B cell (primary cell): ENCODE data around the gene SOX18.

Experiments used
- EZH2 ChIP-seq: IDR thresholded peaks from 2 replicates; pipeline ENCODE4 v1.6.1; 2012; ENCODE audit warnings: borderline replicate concordance, low read depth, mild to moderate bottlenecking, moderate library complexity, low read length; ENCODE audit not compliant: insufficient read depth, poor library complexity, severe bottlenecking
- TF ChIP-seq, protein P1 (sequence below): fragments of 200-600 bp; IDR thresholded peaks from one replicate; pipeline ENCODE4 v1.8.0; 2022; ENCODE audit warnings: antibody characterized with exemption, mild to moderate bottlenecking

DNA sequence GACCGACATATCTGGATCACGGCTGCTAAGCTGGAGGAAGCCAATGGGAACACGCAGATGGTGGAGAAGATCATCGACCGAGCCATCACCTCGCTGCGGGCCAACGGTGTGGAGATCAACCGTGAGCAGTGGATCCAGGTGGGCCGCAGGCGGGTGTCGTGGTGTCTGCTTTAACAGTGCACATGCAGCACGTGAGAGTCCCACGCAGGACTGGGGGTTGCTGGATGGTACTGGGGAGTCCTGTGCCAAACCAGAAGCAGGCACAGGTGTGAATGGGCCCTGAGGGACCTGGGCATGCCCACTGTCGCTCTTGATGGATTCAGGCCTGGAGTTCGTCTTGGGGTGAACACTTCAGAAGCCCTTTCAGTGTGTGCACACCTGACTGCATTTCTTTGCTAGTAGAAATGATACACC lies 38.1 kb downstream of the SOX18 start:
- TF ChIP-seq, protein P1, sequence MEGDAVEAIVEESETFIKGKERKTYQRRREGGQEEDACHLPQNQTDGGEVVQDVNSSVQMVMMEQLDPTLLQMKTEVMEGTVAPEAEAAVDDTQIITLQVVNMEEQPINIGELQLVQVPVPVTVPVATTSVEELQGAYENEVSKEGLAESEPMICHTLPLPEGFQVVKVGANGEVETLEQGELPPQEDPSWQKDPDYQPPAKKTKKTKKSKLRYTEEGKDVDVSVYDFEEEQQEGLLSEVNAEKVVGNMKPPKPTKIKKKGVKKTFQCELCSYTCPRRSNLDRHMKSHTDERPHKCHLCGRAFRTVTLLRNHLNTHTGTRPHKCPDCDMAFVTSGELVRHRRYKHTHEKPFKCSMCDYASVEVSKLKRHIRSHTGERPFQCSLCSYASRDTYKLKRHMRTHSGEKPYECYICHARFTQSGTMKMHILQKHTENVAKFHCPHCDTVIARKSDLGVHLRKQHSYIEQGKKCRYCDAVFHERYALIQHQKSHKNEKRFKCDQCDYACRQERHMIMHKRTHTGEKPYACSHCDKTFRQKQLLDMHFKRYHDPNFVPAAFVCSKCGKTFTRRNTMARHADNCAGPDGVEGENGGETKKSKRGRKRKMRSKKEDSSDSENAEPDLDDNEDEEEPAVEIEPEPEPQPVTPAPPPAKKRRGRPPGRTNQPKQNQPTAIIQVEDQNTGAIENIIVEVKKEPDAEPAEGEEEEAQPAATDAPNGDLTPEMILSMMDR: no peak
- no peak for TF ChIP-seq EZH2
